Ramos (cell line): Measurements from ENCODE around the gene EXOSC9.
"Not testable (repeated sequence)": the region's sequence is repeated elsewhere in the genome, so short reads cannot be mapped to it uniquely, and the experiment has no call there.

ENCODE experiments used
- in situ Hi-C: fragments of 300-500 bp; cut with MboI; formaldehyde crosslinking; loops from one replicate; pipeline ENCODE4 v1.14.3; 2022; ENCODE audit warnings: low sequenced_read_pairs; ENCODE audit not compliant: unreplicated experiment

EXOSC9 gene, protein sequence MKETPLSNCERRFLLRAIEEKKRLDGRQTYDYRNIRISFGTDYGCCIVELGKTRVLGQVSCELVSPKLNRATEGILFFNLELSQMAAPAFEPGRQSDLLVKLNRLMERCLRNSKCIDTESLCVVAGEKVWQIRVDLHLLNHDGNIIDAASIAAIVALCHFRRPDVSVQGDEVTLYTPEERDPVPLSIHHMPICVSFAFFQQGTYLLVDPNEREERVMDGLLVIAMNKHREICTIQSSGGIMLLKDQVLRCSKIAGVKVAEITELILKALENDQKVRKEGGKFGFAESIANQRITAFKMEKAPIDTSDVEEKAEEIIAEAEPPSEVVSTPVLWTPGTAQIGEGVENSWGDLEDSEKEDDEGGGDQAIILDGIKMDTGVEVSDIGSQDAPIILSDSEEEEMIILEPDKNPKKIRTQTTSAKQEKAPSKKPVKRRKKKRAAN

DNA sequence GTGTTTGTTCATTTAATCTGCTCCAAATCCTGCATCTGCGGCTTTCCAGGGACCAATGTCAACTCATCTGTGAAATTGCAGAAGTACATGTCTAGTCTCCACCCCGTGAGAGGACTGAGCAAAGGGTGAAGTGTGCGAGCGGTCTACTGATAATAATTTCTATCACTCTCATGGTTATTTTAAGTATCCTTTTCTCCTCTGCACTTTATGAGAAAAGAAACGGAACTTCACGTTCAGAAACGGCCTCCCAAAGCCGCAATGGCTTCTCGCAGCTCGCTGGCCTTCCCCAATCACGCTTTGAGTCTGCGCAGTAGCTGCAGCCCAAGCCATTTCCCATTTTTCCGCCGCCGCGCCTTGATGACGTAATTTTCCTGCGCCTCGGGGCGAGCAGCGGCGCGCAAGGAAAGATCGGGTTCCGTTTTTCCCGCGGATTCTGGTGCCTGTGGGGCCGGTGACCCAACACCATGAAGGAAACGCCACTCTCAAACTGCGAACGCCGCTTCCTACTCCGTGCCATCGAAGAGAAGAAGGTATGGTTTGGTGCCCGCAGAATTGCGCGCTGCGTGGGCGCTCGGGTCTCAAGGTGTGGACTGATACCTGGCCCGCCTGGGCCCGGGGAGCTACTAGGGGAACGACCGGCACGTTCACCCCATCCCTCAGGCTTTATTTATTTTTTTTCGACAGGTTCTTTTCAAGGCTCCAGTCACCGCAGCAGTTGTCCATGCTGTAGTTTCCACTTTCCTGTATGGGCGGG is at the start of gene EXOSC9:
Gene EXOSC9 (plus strand): TSS at position 363 of the 754 bp plus-strand sequence. CDS start 102 bp downstream, at position 465.
- in situ Hi-C loops, result loop anchor here (25.0 kb wide), 1 partner anchor 1039 kb away; no protein-coding TSS in a partner anchor

DNA sequence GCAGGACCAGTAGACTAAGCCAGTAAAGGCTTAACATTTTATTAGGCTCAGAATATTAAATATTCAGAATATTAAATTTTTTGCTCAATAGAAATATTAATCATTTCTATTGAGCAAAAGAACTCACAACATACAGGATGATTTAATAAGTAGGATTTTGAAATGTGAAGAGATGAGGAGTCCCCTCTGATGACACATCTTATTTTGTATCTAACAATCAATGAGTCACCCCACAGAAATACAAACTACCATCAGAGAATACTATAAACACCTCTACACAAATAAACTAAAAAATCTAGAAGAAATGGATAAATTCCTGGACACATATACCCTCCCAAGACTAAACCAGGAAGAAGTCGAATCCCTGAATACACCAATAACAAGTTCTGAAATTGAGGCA is 49.0 kb upstream of the EXOSC9 start:
- in situ Hi-C loops, result not testable (repeated sequence)

DNA sequence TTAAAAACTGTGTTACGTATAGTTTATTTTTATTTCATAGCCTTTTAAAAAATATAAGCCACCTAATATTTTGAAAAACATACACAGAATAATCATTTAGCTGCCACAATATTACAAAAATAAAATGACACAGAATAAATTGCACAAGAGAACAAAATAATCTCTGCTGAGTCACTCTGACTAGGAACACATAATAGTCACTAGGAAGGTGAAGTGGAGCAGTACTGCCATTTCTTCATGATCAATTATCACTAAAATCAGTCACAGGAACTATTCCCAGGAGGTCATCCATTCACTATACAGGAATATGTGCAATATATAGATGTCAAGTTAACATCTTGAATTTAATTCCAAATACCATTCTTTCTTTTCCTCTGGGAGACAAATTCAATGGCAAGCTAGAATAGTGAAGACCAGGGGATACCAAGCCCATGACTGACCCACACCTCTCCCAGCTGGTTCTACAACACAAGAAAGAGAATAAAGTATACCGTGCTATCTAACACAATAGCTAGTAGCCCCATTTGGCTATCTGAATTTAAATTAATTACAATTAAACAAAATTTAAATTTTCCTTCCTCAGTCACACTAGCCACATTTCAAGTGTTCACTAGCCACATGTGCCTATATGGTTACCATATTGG is 42.1 kb upstream of the EXOSC9 start:
- in situ Hi-C loops, result no loop called here

DNA sequence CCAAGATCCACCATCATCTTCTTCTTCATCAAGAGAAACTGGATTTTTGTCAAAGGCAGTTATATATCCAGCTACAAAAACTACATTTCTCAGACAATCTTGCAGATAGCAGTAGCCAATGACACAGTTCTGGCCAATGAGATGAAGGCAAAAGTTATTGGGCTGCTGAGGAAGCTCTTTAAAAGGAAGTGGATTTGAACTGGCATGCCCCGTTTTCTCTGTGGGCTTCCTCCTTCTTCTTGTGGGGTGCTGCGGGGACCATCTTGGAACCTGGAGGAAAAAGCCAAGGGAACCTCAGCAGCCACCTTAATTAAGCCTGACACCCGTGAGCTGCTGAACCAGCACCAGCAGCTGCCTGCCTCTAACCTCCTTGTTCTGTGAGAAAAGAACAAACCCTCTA is 40.9 kb upstream of the EXOSC9 start:
- in situ Hi-C loops, result no loop called here

DNA sequence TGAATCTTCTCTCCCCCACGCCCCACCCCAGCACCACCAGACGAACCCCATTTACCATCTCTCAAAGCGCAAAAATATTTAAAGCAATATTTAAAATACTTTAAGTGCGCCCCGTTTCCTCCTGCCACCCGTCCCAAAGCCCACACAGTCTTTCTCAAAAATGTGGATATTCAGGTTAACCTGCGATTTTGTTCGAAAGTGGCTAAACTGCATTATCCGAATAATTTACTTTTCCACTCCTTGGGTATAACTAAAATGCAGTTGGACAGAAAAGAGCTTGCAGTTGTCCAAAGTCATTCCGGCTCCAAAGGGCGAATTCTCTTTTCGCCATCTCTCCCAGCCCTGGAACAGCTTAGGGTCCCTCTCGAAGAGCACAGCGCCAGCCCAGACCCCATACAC is 36.8 kb upstream of the EXOSC9 start:
- in situ Hi-C loops, result no loop called here

DNA sequence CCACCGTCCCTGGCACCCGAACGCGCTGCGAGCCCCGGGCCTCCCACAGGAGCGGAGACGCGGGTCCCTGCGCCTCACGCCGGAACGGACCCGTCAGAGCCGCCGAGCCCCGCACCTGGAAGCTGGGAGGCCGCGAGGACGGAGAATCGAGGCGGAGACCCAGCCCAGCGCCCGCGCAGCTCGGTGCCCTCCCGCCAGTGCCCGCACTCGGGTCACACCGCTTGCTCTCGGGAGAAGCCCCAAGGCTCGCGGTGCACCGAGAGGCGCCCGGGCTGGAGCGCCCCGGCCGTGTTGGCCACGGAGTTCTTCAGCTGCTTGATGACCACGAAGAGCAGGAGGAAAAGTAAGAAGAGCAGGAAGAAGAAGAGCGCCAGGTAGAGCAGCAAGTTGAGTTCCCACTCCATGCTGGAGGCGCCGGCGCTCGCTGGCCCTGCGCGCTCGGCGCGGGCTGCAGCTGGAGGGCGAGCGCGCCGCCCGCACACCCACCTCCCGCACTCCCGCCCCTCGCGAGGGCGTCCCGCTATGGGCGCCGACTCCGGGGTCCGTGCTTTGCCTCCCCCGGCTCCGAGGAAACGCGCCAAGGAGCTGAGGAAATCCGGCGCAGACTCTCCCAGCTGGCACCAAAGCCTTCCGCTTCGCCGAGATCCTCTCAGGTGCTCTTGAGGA is 36.3 kb upstream of the EXOSC9 start, which contains the start of gene SMIM43:
Gene SMIM43 (minus strand): TSS at position 463 of the 666 bp plus-strand sequence. CDS start 59 bp downstream, at position 404.
- in situ Hi-C loops, result no loop called here

DNA sequence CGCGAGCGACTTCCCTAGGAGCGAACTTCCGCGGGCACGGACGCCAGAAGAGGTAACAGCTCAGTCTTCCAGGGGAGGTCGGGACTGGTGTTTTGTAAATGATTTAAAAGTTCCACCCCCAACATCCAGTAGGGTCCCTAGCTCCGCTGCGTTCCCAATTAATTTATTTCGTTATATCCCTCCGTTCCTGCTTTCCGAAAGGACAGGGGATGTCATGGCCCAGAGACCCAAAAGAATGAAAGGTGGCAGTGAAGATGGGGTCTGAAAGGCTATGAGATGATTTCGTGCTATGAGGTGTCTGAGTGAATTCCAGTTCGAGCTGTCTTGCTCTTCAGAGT is 35.8 kb upstream of the EXOSC9 start:
- in situ Hi-C loops, result no loop called here

DNA sequence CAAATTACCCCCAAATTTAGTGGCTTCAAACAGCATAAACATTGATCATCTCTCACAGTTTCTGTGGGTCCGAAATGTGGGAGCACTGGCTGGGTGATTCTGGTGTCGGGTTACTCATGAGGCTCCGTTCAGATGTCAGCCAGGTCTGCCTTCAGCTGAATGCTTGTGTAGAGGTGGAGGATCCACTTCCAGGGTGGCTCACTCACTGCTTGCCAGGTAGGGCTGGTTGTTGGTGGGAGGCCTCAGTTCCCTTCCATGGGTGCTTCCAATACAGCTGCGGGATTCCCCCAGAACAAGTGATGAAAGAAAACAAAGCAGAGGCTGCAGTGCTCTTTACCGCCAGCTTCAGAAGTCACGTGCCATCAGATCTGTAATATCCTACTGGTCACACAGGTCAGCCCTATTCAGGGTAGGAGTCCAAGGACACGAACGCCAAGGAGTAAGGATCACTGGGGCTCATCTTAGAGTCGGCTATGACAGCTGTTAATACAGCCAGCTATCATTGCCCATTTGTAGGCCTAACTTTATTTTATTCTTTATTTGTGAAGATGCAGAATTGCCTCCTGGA is 35.1 kb upstream of the EXOSC9 start:
- in situ Hi-C loops, result no loop called here

DNA sequence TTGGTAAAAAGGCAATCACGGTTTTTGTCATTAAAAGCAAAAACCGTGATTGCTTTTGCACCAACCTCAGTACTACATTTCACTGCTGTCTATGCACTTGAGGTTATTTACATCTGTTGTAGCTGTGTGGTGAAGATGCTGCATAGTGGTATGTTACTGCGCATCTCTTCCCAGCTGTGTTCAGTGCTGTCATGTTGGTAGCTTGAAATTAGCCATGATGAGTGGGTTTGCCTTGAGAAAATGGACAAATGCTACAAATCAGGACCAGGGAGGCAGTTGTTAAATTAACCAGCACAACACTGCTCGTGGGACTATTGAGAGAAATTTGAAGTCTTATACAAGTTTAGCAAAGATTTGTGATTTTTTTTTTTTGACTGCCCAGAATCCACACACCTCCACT is 34.0 kb upstream of the EXOSC9 start:
- in situ Hi-C loops, result no loop called here

DNA sequence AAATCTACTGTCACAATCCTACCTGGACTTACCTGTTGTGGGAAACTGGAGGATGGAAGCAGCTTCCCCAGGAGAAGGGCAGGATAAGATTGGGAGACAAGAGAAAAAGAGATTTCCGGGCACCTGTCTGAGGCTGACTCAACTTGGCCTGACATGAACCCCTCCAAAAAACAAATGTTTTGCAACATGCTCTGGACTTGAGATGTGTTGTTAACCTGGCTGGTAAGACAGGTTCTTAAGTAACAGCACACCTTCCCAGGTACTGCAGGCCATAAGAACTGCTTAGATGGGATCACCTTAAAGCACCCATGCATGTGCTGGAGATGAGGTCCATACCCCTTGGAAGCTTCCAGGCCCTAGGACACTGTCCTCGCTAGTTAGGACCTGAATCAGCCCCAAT is 31.8 kb upstream of the EXOSC9 start:
- in situ Hi-C loops, result no loop called here

DNA sequence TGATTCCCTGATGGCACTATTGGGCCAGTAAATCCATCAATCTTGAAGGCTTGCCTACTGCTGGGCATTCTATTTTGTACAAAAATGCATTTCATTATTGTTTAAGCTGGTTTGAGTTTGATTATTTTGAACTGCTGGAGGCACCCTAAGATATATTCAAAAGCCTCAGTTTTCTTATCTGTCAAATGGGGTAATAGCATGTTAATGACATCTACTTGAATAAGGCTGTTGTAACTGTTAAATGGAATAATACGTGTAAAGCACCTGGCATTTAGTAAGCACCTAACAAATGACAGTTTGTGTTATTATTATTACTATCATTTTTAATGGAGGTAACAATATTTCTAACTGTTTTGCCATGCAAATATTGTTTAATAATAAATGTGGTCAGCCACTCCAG is 29.3 kb upstream of the EXOSC9 start:
- in situ Hi-C loops, result no loop called here

DNA sequence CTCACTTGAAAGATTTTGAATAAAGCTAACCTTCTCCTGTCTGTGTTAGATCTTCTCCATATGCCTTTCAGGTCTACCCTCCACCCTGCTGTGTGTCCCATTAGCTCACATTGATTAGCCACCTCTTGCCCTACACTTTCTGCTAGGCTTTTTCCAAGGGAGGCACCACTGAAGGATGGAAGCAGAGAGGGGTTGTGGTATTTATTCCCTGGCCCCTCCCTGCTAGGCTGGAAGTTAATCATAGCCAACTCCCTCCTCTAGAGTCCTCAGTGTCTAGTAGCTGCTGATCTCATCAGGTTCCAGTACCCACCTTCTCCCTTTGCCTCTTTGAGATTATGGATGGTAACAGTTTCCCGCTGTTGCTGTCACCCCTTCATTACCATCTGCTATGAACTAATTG is 27.2 kb upstream of the EXOSC9 start:
- in situ Hi-C loops, result no loop called here

DNA sequence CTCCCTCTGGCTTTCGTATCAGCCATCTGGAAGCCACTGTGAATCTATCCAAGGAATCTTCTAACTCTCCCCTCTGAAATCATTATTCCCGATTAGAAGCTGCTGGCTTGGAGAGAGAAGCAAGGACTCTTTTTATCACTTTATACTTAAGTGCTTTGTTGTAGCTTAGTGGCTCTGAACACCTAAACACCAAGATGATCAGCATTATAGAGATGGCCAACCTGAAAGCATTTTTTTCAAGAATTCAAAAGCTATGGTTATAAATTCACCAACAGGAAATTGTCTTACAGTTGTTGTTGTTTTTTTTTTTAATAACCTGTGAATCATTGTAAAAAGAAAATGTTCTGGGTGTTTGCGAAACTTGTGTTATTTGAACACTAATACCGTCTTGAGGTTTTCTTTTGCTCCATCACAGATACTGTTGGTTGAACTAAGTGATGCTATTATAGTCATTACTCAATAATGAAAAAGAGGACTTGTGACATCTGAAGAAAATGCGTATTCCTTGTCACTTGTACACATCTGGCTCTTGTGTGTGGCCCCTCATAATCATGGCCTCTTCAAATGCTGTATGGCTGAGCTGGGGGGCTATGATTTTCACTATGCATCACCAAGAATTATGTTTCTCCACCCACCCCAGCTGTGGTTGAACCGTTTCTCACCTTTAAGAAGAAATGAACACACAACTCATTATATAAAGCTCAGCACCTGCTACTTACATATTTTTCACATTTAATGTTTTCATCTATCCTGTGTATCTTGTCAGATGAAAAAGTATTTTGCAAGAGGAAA is 24.3 kb upstream of the EXOSC9 start:
- in situ Hi-C loops, result no loop called here

DNA sequence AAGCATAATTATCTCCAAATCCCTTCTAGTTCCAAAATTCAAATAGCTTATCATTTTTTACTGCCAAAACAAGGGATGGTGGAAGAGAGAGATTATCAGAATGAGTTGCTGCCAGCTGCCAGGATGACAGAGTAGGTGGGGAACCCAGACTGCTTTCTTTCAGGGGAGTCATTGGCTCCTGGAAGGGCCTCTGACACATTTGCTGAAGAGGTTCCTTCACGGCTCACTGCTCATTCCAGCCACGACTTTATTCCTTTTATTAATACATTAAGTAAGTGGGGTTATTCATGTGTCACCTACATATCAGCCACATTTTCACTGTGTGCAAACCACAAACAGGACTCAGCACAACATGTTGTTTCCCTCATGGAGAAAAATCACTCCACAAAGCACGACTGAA is 23.5 kb upstream of the EXOSC9 start:
- in situ Hi-C loops, result no loop called here

DNA sequence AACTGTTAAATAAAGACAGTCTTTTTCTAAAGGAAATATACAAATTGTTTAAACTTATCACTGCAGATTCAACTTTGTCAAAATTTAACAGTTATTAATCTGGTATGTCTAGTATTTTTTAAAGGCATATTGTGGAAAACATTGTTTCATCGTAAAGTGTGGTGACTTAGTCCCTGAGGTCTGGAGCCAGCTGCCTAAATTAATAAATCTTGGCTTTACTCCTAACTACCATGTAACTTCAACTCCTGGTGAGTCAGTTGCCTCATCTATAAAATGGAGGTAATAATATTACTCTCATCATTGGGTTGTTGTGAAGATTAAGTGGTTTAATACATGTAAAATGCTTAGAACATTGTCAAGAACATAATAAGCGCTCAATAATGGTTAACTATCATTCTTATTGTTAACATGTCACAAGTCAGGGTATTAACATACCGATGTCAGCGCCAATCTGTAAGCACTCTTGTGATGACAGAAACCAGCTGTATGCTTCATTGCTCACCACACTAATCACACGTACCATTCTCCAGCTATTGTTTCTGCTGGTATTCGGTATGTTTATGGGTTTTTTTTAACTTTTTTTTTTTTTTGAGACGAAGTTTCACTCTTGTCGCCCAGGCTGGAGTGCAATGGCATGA is 22.0 kb upstream of the EXOSC9 start:
- in situ Hi-C loops, result no loop called here

DNA sequence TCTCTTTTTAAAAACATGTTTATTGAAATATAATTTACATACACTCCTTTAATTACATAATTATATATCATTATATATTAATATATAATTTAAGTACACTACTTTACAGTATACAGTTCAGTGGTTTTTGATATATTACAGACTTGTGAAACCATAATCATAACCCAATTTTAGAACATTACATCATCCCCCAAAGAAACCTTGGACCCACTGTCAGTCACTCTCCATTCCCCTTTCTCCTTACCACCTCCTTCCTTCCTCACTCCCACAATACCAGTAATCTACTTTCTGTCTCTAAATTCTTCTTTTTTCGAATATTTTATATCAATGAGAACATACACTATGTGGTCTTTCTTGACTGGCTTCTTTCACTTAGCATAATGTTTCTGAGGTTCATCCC is 17.9 kb upstream of the EXOSC9 start:
- in situ Hi-C loops, result no loop called here

DNA sequence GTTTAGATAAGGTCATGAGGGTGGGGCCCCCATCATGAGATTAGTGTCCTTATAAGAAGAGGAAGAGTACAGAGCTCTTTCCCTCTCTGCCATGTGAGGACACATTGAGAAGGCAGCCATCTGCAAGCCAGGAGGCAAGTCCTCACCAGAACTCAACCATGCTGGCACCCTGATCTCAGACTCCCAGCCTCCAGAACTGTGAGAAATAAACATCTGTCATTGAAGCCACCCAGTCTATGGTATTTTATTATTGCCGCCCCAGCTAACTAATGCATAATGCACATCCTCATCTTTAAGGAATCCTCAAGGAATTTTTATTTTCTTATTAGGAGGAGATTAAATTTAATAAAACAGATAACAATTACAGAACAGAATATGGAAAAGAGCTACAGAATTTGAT is 16.7 kb upstream of the EXOSC9 start:
- in situ Hi-C loops, result no loop called here

DNA sequence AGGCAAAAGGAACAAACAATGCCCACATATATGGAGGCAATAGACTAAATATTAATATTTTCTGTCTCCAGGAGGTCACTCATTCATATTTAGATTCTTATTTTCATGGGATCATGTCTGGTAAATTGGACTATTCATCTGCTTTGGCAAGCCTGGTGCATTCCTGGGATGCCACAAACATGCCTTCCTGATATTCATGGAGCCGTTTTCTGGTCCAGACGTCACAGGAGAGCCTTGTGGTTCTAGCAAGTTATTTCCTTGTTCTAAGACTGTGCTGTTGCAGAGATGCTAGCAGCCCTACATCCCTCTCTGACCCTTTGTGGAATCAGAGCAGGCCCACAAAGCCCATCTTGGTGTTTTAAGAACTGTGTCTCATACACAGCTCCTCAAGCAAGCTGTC is 16.1 kb upstream of the EXOSC9 start:
- in situ Hi-C loops, result no loop called here

DNA sequence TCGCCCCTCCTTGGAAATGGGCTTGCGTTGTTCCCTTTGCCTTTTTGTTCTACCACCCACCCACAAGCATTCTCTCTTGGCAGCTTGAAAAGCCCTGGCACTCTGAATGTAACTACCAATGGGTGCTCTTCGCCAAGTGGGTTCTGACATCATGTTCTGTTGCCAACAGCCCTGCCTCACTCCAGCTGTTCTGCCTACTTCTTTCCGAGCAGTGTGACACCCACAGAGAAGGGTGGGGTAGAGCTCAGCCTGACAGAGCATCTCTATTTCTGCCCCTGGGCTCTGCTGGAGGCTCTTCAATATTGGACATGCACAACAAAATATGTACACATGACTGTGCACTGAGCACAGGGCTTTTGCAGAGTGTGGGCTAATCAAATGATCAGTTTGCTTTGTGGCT is 15.6 kb upstream of the EXOSC9 start:
- in situ Hi-C loops, result no loop called here
